HepG2 (cell line): ENCODE data around the gene HDGFL2. TPM values are rescaled to one million over a fixed set of nuclear protein-coding genes. Genes with fewer than 3 reads are reported as not detected.
A peak's percentile ranks its signal among the peaks of the same experiment; 100 is the strongest.

Source experiments
- BATF2 ChIP-seq: sonication (generic); formaldehyde crosslinking; IDR thresholded peaks from 2 replicates; pipeline ENCODE4 v1.8.0; 2022; ENCODE audit warnings: mild to moderate bottlenecking, missing genetic modification reagents, moderate library complexity
- CREBL2 ChIP-seq: sonication (generic); formaldehyde crosslinking; IDR thresholded peaks from 2 replicates; pipeline ENCODE4 v1.8.1; 2023; ENCODE audit warnings: missing genetic modification reagents, mild to moderate bottlenecking, borderline replicate concordance
- DNMT3B ChIP-seq: conservative IDR thresholded peaks from 2 replicates; pipeline ENCODE4 v1.6.1; 2016; ENCODE audit warnings: missing biosample characterization, control low read depth
- EED ChIP-seq: sonication (generic); formaldehyde crosslinking; IDR thresholded peaks from 2 replicates; pipeline ENCODE4 v1.5.0; 2020; ENCODE audit warnings: mild to moderate bottlenecking, missing genetic modification reagents
- FLYWCH1 ChIP-seq: sonication (generic); formaldehyde crosslinking; IDR thresholded peaks from 2 replicates; pipeline ENCODE4 v1.8.1; 2023; ENCODE audit warnings: mild to moderate bottlenecking, missing genetic modification reagents
- FOSL2 ChIP-seq: sonication (generic); formaldehyde crosslinking; IDR thresholded peaks from 2 replicates; pipeline ENCODE4 v1.4.0; 2020; ENCODE audit warnings: missing genetic modification reagents
- GATAD1 ChIP-seq: IDR thresholded peaks from 2 replicates; pipeline ENCODE4 v1.6.1; 2016; ENCODE audit warnings: missing genetic modification reagents, missing compliant biosample characterization
- GPN1 ChIP-seq: sonication (generic); formaldehyde crosslinking; IDR thresholded peaks from 2 replicates; pipeline ENCODE4 v1.5.1; 2020; ENCODE audit warnings: missing genetic modification reagents, borderline replicate concordance
- GRHL1 ChIP-seq: sonication (generic); formaldehyde crosslinking; conservative IDR thresholded peaks from 2 replicates; pipeline ENCODE4 v1.8.0; 2022; ENCODE audit warnings: missing genetic modification reagents
- KLF11 ChIP-seq: IDR thresholded peaks from 2 replicates; pipeline ENCODE4 v1.6.1; 2016; ENCODE audit warnings: missing compliant biosample characterization
- MAX ChIP-seq: IDR thresholded peaks from 2 replicates; pipeline ENCODE4 v1.6.1; 2012; ENCODE audit warnings: inconsistent platforms
- MIER3 ChIP-seq: IDR thresholded peaks from 2 replicates; pipeline ENCODE4 v1.6.1; 2016; ENCODE audit warnings: missing compliant biosample characterization, borderline replicate concordance
- NCOA1 ChIP-seq: sonication (generic); formaldehyde crosslinking; IDR thresholded peaks from 2 replicates; pipeline ENCODE4 v1.9.0; 2021; ENCODE audit warnings: missing genetic modification reagents
- RBM22 ChIP-seq: fragments of 200-400 bp; formaldehyde crosslinking; optimal IDR thresholded peaks from 2 replicates; pipeline ENCODE3; 2017; ENCODE audit warnings: mild to moderate bottlenecking, low read length, moderate library complexity
- SALL2 ChIP-seq: sonication (generic); formaldehyde crosslinking; IDR thresholded peaks from 2 replicates; pipeline ENCODE4 v1.8.1; 2023; ENCODE audit warnings: mild to moderate bottlenecking, missing genetic modification reagents, inconsistent platforms
- SATB2 ChIP-seq: sonication (generic); formaldehyde crosslinking; IDR thresholded peaks from 2 replicates; pipeline ENCODE4 v1.5.0; 2020; ENCODE audit warnings: missing genetic modification reagents
- SCMH1 ChIP-seq: sonication (generic); formaldehyde crosslinking; IDR thresholded peaks from 2 replicates; pipeline ENCODE4 v1.9.0; 2021; ENCODE audit warnings: missing genetic modification reagents, mild to moderate bottlenecking, borderline replicate concordance
- SP140L ChIP-seq: sonication (generic); formaldehyde crosslinking; IDR thresholded peaks from 2 replicates; pipeline ENCODE4 v1.4.0; 2020; ENCODE audit warnings: missing genetic modification reagents, borderline replicate concordance
- STAT5B ChIP-seq: sonication (generic); formaldehyde crosslinking; IDR thresholded peaks from 2 replicates; pipeline ENCODE4 v1.4.0; 2020; ENCODE audit warnings: missing genetic modification reagents
- TOE1 ChIP-seq: sonication (generic); formaldehyde crosslinking; IDR thresholded peaks from 2 replicates; pipeline ENCODE4 v1.4.0; 2020; ENCODE audit warnings: mild to moderate bottlenecking, missing genetic modification reagents
- ZFYVE20 ChIP-seq: sonication (generic); formaldehyde crosslinking; IDR thresholded peaks from 2 replicates; pipeline ENCODE4 v1.8.0; 2023; ENCODE audit warnings: low read depth, mild to moderate bottlenecking, moderate library complexity, missing genetic modification reagents, borderline replicate concordance
- ZIK1 ChIP-seq: sonication (generic); formaldehyde crosslinking; IDR thresholded peaks from 2 replicates; pipeline ENCODE4 v1.5.0; 2020; ENCODE audit warnings: mild to moderate bottlenecking, low read depth, missing genetic modification reagents, borderline replicate concordance
- ZNF354B ChIP-seq: sonication (generic); formaldehyde crosslinking; IDR thresholded peaks from 2 replicates; pipeline ENCODE4 v1.8.0; 2022; ENCODE audit warnings: mild to moderate bottlenecking, missing genetic modification reagents
- ZNF556 ChIP-seq: sonication (generic); formaldehyde crosslinking; IDR thresholded peaks from 2 replicates; pipeline ENCODE4 v1.4.0; 2020; ENCODE audit warnings: mild to moderate bottlenecking, missing genetic modification reagents, borderline replicate concordance
- ZNF652 ChIP-seq: IDR thresholded peaks from 2 replicates; pipeline ENCODE4 v1.6.1; 2016; ENCODE audit warnings: low read depth, borderline replicate concordance
- ZNF7 ChIP-seq: IDR thresholded peaks from 2 replicates; pipeline ENCODE4 v1.6.1; 2016; ENCODE audit warnings: missing biosample characterization, missing genetic modification reagents
- ZNF75D ChIP-seq: sonication (generic); formaldehyde crosslinking; IDR thresholded peaks from 2 replicates; pipeline ENCODE4 v1.8.1; 2023; ENCODE audit warnings: missing genetic modification reagents, mild to moderate bottlenecking, borderline replicate concordance
- ZNF768 ChIP-seq: sonication (generic); formaldehyde crosslinking; IDR thresholded peaks from 2 replicates; pipeline ENCODE4 v1.4.0; 2020; ENCODE audit warnings: missing genetic modification reagents
- ZNF777 ChIP-seq: sonication (generic); formaldehyde crosslinking; IDR thresholded peaks from 2 replicates; pipeline ENCODE4 v1.4.0; 2020; ENCODE audit warnings: missing genetic modification reagents
- ZNF790 ChIP-seq: sonication (generic); formaldehyde crosslinking; IDR thresholded peaks from 2 replicates; pipeline ENCODE4 v1.8.0; 2022; ENCODE audit warnings: missing genetic modification reagents, mild to moderate bottlenecking, borderline replicate concordance
- ZNF878 ChIP-seq: sonication (generic); formaldehyde crosslinking; IDR thresholded peaks from 2 replicates; pipeline ENCODE4 v1.8.1; 2023; ENCODE audit warnings: mild to moderate bottlenecking, missing genetic modification reagents, moderate library complexity
- polyA plus RNA-seq, 8 experiments: library from polyadenylated mRNA; depleted of rRNA in 3 of 8; stranded (reverse) in 7 of 8; unstranded in 1 of 8; fragments of >200 nt; fragmentation: Illumina TruSeq in 4 of 8; extraction: Trizol in 4 of 8; gene quantifications; 2 replicates each; pipeline versions ENCODE4 v1.2.1 to v1.2.3, GENCODE V29; 2011 to 2016; ENCODE audit warnings: low read depth in 4 of 8, missing spikeins in 1 of 8, mixed read lengths in 1 of 8; ENCODE audit not compliant: insufficient read depth in 1 of 8
- total RNA-seq, 5 experiments: library from RNA; depleted of rRNA; stranded (reverse); fragments of >200 nt; fragmentation: Illumina TruSeq; extraction: Trizol; gene quantifications; 2 replicates each; pipeline ENCODE4 v1.2.3, GENCODE V29; 2016; ENCODE audit warnings: low read depth in 1 of 5

The HDGFL2 gene
- total and polyA plus RNA-seq, 2 of the 13 experiments (the other 11 are each of a cell fraction or from before 2014, with no cell fraction given), result 20.0 to 51.1 TPM

GRCh38 chr19:4518345-4519171, 46.5 kb downstream of the HDGFL2 start, which contains the start of gene PLIN4 (continued):
- TF ChIP-seq DNMT3B, result no peak
- no peak for TF ChIP-seq RBM22
- no peak for TF ChIP-seq ZNF556
- TF ChIP-seq FOSL2 (CRISPR knock-in tag), result no peak
- no peak; the same call in 1 of the 2 replicates for TF ChIP-seq MAX
- TF ChIP-seq NCOA1 (CRISPR knock-in tag), result no peak
- TF ChIP-seq GATAD1, result no peak
- TF ChIP-seq ZNF354B (CRISPR knock-in tag), result no peak
- TF ChIP-seq ZNF7 (CRISPR knock-in tag), result no peak
- TF ChIP-seq BATF2, result no peak
- no peak for TF ChIP-seq ZNF75D (CRISPR knock-in tag)
- TF ChIP-seq ZNF768 (CRISPR knock-in tag), result peak; percentile 30; the same call in 1 of the 2 replicates
- no peak for TF ChIP-seq GRHL1 (CRISPR knock-in tag)
- 0 out of 2 replicates have a peak, but pooled peaks have one; percentile 25 for TF ChIP-seq MIER3 (CRISPR knock-in tag)
- no peak for TF ChIP-seq ZFYVE20 (CRISPR knock-in tag)
- TF ChIP-seq ZNF777 (CRISPR knock-in tag), result no peak
- TF ChIP-seq EED, result no peak
- no peak for TF ChIP-seq ZNF652 (CRISPR knock-in tag)
- no peak for TF ChIP-seq TOE1 (CRISPR knock-in tag)
- TF ChIP-seq SATB2 (CRISPR knock-in tag), result no peak
- TF ChIP-seq ZNF878 (CRISPR knock-in tag), result 0 out of 2 replicates have a peak, but pooled peaks have one; percentile 50
- TF ChIP-seq CREBL2, result no peak
- TF ChIP-seq ZNF790, result no peak
- no peak for TF ChIP-seq SCMH1 (CRISPR knock-in tag)
- TF ChIP-seq KLF11, result no peak
- TF ChIP-seq GPN1 (CRISPR knock-in tag), result no peak
- no peak for TF ChIP-seq FLYWCH1 (CRISPR knock-in tag)
- no peak for TF ChIP-seq ZIK1 (CRISPR knock-in tag)
- no peak for TF ChIP-seq SALL2
- TF ChIP-seq SP140L (CRISPR knock-in tag), result no peak
- TF ChIP-seq STAT5B (CRISPR knock-in tag), result no peak
